HG02852 (cell line): ENCODE data around the gene MEIKIN.

ENCODE experiments used
- ATAC-seq: cut with Tn5 transposase; IDR thresholded peaks from one replicate; pipeline ENCODE4 v1.9.1; 2021; ENCODE audit warnings: mild to moderate bottlenecking, moderate library complexity; ENCODE audit not compliant: unreplicated experiment

The MEIKIN gene

GRCh38 chr5:131774652-131775367 is 170.7 kb downstream of the MEIKIN start:
- no peak for ATAC-seq

GRCh38 chr5:131773805-131774204 is 171.7 kb downstream of the MEIKIN start:
- ATAC-seq = no peak

GRCh38 chr5:131771692-131772091 is 173.8 kb downstream of the MEIKIN start:
- no peak for ATAC-seq

- no peak for ATAC-seq
These were observed 175.5 kb downstream of the MEIKIN start for GRCh38 chr5:131769961-131770360.

GRCh38 chr5:131769336-131769735 is 176.1 kb downstream of the MEIKIN start:
- ATAC-seq = no peak

- no peak for ATAC-seq
These were observed 177.6 kb downstream of the MEIKIN start for GRCh38 chr5:131767891-131768290.

- no peak for ATAC-seq
These were observed 178.8 kb downstream of the MEIKIN start for GRCh38 chr5:131766689-131767088.

- ATAC-seq = no peak
These were observed 180.2 kb downstream of the MEIKIN start for GRCh38 chr5:131765261-131765660.

- no peak for ATAC-seq
These were observed 181.5 kb downstream of the MEIKIN start for GRCh38 chr5:131763968-131764367.

- no peak for ATAC-seq
These were observed 184.7 kb downstream of the MEIKIN start for GRCh38 chr5:131760793-131761192.

- no peak for ATAC-seq
These were observed 185.8 kb downstream of the MEIKIN start for GRCh38 chr5:131759704-131760103.

GRCh38 chr5:131758520-131758900 is 187.0 kb downstream of the MEIKIN start:
- peak; percentile 40 for ATAC-seq

GRCh38 chr5:131757830-131758519 is 187.5 kb downstream of the MEIKIN start:
- peak; percentile 73 for ATAC-seq
